ENCODE results near the gene ARMC5.

The ARMC5 gene

DNA sequence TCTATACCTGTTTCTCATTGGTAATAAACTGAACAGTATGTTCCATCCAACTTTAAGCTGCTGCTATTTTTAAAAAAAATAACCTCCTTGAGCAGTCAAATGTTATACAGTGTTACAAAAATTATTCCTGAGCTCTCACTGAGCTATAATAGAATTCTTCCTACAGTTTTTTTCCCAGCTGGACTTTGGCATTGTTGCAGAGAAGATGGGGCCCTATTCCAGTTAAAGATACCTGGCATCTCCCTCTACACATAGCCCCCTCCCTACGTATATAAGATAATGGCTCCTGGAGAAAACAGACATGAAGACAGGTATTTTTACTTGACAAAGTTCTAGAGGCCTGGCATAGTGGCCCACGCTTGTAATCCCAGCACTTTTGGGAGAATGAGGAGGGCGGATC is 29.5 kb upstream of the ARMC5 start:
- TF ChIP-seq TCF4 (CRISPR knock-in tag; IDR thresholded peaks at IDR 0.05; ENCODE audit: borderline replicate concordance) (no peak), CSDC2 (CRISPR knock-in tag; IDR thresholded peaks at IDR 0.05) (no peak), ESRRG (CRISPR knock-in tag; IDR thresholded peaks at IDR 0.05) (no peak), ZNF565 (CRISPR knock-in tag; conservative IDR thresholded peaks at IDR 0.05; ENCODE audit: low read depth) (no peak), SNAI2 (CRISPR knock-in tag; IDR thresholded peaks at IDR 0.05) (no peak), ZNF70 (CRISPR knock-in tag; IDR thresholded peaks at IDR 0.05) (no peak), BACH2 (CRISPR knock-in tag; IDR thresholded peaks at IDR 0.05; ENCODE audit: borderline replicate concordance) (no peak), ZNF8 (CRISPR knock-in tag; IDR thresholded peaks at IDR 0.05) (no peak), PPARA (CRISPR knock-in tag; IDR thresholded peaks at IDR 0.05; ENCODE audit: borderline replicate concordance) (no peak), ZC3H10 (CRISPR knock-in tag; IDR thresholded peaks at IDR 0.05) (no peak), TOX (CRISPR knock-in tag; IDR thresholded peaks at IDR 0.05; ENCODE audit: borderline replicate concordance) (no peak)
- TF ChIP-seq, protein P1, sequence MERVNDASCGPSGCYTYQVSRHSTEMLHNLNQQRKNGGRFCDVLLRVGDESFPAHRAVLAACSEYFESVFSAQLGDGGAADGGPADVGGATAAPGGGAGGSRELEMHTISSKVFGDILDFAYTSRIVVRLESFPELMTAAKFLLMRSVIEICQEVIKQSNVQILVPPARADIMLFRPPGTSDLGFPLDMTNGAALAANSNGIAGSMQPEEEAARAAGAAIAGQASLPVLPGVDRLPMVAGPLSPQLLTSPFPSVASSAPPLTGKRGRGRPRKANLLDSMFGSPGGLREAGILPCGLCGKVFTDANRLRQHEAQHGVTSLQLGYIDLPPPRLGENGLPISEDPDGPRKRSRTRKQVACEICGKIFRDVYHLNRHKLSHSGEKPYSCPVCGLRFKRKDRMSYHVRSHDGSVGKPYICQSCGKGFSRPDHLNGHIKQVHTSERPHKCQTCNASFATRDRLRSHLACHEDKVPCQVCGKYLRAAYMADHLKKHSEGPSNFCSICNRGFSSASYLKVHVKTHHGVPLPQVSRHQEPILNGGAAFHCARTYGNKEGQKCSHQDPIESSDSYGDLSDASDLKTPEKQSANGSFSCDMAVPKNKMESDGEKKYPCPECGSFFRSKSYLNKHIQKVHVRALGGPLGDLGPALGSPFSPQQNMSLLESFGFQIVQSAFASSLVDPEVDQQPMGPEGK (CRISPR knock-in tag; IDR thresholded peaks at IDR 0.05; ENCODE audit: borderline replicate concordance): no peak
- TF ChIP-seq, protein P2, sequence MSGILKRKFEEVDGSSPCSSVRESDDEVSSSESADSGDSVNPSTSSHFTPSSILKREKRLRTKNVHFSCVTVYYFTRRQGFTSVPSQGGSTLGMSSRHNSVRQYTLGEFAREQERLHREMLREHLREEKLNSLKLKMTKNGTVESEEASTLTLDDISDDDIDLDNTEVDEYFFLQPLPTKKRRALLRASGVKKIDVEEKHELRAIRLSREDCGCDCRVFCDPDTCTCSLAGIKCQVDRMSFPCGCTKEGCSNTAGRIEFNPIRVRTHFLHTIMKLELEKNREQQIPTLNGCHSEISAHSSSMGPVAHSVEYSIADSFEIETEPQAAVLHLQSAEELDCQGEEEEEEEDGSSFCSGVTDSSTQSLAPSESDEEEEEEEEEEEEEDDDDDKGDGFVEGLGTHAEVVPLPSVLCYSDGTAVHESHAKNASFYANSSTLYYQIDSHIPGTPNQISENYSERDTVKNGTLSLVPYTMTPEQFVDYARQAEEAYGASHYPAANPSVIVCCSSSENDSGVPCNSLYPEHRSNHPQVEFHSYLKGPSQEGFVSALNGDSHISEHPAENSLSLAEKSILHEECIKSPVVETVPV (CRISPR knock-in tag; IDR thresholded peaks at IDR 0.05): no peak
- TF ChIP-seq, protein P3, sequence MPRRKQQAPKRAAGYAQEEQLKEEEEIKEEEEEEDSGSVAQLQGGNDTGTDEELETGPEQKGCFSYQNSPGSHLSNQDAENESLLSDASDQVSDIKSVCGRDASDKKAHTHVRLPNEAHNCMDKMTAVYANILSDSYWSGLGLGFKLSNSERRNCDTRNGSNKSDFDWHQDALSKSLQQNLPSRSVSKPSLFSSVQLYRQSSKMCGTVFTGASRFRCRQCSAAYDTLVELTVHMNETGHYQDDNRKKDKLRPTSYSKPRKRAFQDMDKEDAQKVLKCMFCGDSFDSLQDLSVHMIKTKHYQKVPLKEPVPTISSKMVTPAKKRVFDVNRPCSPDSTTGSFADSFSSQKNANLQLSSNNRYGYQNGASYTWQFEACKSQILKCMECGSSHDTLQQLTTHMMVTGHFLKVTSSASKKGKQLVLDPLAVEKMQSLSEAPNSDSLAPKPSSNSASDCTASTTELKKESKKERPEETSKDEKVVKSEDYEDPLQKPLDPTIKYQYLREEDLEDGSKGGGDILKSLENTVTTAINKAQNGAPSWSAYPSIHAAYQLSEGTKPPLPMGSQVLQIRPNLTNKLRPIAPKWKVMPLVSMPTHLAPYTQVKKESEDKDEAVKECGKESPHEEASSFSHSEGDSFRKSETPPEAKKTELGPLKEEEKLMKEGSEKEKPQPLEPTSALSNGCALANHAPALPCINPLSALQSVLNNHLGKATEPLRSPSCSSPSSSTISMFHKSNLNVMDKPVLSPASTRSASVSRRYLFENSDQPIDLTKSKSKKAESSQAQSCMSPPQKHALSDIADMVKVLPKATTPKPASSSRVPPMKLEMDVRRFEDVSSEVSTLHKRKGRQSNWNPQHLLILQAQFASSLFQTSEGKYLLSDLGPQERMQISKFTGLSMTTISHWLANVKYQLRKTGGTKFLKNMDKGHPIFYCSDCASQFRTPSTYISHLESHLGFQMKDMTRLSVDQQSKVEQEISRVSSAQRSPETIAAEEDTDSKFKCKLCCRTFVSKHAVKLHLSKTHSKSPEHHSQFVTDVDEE (CRISPR knock-in tag; IDR thresholded peaks at IDR 0.05): no peak
- TF ChIP-seq, protein P4, sequence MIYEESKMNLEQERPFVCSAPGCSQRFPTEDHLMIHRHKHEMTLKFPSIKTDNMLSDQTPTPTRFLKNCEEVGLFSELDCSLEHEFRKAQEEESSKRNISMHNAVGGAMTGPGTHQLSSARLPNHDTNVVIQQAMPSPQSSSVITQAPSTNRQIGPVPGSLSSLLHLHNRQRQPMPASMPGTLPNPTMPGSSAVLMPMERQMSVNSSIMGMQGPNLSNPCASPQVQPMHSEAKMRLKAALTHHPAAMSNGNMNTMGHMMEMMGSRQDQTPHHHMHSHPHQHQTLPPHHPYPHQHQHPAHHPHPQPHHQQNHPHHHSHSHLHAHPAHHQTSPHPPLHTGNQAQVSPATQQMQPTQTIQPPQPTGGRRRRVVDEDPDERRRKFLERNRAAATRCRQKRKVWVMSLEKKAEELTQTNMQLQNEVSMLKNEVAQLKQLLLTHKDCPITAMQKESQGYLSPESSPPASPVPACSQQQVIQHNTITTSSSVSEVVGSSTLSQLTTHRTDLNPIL (CRISPR knock-in tag; IDR thresholded peaks at IDR 0.05; ENCODE audit: low read depth): no peak
- TF ChIP-seq, protein P5, sequence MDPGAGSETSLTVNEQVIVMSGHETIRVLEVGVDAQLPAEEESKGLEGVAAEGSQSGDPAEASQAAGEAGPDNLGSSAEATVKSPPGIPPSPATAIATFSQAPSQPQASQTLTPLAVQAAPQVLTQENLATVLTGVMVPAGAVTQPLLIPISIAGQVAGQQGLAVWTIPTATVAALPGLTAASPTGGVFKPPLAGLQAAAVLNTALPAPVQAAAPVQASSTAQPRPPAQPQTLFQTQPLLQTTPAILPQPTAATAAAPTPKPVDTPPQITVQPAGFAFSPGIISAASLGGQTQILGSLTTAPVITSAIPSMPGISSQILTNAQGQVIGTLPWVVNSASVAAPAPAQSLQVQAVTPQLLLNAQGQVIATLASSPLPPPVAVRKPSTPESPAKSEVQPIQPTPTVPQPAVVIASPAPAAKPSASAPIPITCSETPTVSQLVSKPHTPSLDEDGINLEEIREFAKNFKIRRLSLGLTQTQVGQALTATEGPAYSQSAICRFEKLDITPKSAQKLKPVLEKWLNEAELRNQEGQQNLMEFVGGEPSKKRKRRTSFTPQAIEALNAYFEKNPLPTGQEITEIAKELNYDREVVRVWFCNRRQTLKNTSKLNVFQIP (CRISPR knock-in tag; IDR thresholded peaks at IDR 0.05; ENCODE audit: borderline replicate concordance, low read depth): no peak
- no peak for ATAC-seq

DNA sequence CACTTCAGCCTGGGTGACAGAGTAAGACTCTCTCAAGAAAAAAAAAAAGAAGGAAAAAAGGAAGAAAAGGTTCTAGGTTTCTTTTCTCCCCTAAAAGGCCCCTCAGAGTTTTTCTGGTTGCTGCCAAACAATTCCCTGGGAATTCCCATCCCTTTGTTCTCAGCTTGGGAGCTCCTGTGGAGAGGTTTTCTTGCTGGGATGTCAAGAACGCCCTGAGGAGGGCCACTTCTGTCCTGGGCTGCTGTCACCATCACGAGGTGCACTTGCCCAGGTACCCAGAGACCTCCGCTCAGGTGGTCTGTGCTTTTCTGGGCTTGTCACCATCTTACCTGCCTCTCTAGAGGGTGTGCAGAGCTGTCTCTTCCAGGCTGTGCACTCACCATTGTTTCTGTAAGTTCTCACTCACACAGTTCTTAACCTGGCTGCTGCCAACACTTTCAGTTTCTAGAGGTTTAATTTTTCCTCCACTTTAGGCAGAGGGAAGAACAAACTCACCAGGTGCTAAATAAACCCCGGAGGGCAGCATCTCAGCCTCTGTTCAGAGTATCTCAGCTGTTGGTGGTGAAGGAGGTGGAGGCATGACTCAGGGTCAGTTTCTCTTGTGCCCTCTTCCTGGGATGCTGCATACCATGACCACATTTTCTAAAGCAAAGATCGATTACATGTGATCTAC is 28.8 kb upstream of the ARMC5 start:
- no peak; the same call in 2 of the 3 replicates for ATAC-seq
- TF ChIP-seq ZNF70 (CRISPR knock-in tag; IDR thresholded peaks at IDR 0.05) (no peak), BACH2 (CRISPR knock-in tag; IDR thresholded peaks at IDR 0.05; ENCODE audit: borderline replicate concordance) (no peak), ZNF8 (CRISPR knock-in tag; IDR thresholded peaks at IDR 0.05) (no peak), ZFP30 (CRISPR knock-in tag; IDR thresholded peaks at IDR 0.05) (no peak)
- TF ChIP-seq, protein P1 (CRISPR knock-in tag; IDR thresholded peaks at IDR 0.05; ENCODE audit: borderline replicate concordance): no peak
- TF ChIP-seq, protein P3 (CRISPR knock-in tag; IDR thresholded peaks at IDR 0.05): no peak
